GM20431 (cell line): Measurements from ENCODE around the gene COL5A1.

ENCODE experiments used
- in situ Hi-C: fragments of 300-500 bp; cut with MseI, MboI; formaldehyde crosslinking; loops from one replicate; pipeline ENCODE4 v1.15.0; 2020; ENCODE audit warnings: low sequenced_read_pairs; ENCODE audit not compliant: unreplicated experiment

COL5A1 gene

DNA sequence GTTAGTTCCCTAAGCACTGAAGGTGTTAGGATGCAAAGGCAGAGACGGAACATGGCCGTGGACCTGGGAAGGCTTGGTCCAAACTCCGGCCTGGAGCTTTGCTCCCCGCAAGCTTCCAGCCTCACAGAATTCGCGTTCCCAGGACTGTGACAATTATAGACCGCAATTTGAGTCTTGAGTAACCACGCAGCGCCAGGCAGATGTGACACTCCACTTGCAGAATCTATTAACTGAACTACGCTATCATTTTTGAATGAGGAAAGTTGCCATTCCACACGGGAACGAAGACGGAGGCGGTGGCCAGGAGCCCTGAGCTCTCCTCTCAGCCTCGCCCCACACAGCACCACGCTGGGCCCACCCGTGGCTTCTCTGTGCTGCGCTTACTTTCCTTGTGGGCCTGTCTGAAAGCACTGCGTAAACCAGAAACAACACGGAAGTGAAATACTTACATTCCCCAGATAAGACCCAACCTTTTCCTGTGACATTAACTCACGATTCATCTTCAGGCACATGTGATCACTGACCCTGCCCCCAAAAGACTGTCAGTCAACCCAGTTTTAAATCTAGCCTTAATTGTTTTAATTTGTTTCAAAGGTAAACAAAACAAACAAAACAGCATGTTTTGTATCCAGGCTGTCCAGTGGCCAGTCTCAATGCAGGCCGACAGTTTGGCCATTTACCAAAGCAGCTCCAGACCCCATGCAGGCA lies 16.1 kb upstream of the COL5A1 start:
- in situ Hi-C loops = no loop called here

DNA sequence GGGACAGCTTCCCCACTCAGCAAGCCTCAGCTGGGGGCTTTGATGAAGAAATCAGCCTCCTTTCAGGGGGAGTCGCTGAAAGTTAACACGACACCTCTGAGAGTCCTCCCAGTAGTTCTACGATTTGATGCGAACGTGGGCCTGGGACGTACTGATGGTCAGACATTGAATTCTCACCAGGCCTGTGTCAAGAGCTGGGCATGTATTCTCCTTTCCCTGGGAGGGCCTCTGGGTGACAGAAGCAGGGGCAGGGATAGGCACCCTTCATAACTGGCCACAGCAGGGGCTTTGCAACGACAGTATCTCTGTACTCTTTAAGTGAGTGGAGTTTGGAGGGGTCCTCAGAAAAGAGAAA lies 15.6 kb upstream of the COL5A1 start:
- in situ Hi-C loops = no loop called here

DNA sequence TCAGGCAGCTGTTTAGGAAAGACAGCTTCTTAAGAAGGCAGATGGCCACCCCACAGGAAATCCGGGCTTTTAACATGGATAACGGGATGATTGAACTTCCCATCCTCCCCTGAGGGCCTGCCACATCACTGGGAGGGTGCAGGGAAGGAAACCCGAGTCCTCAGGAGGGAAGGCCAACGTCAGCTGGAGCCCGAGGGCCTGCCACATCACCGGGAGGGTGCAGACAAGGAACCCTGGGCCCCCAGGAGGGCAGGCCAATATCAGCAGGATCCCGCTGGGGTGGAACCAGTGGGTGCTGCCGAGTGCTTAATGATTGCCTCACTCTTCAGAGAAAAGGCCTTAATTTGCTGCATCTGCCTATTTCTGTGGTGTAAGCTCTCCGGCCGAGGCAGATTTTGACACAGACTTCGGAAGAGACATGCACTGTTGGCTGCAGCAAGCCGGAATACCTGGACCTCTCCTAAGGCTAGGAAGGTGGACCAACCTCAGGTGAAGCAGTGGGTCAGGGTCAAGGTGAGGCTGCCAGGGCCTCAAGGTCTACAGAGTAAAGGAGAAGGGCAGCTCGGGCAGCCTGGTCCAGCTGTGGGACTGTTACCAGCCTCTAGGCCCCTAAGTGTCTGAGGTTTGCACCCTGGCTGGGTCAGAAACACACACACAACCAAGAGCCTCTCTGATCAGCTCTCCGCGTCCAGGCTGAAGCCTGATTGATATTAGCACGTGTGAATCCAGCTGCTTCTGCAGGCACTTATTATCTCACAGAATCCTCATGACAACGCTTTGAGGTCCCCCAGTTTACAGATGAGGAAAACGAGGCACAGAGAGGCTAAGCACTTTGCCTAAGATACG lies 14.8 kb upstream of the COL5A1 start:
- in situ Hi-C loops = no loop called here

GRCh38 chr9:134627417-134628353 lies 13.9 kb upstream of the COL5A1 start:
- in situ Hi-C loops = no loop called here

DNA sequence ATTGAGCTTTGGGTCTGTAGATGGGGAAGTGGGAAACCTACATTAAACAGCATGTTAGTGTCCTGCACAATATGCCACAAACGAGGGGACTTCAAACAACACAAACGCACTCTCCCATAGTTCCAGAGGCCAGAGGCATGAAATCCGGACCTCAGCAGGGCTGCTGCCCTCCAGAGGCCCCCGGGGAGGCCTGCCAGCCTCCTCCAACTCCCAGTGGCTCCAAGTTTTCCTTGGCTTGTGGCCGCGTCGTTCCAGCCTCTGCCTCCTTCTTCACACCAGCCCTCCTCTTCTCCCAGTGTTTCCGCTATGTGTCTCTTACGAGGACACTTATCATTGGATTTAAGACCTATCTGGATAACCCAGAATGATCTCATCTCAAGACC lies 13.3 kb upstream of the COL5A1 start:
- in situ Hi-C loops = no loop called here

GRCh38 chr9:134629061-134629585 lies 12.5 kb upstream of the COL5A1 start:
- in situ Hi-C loops = no loop called here

DNA sequence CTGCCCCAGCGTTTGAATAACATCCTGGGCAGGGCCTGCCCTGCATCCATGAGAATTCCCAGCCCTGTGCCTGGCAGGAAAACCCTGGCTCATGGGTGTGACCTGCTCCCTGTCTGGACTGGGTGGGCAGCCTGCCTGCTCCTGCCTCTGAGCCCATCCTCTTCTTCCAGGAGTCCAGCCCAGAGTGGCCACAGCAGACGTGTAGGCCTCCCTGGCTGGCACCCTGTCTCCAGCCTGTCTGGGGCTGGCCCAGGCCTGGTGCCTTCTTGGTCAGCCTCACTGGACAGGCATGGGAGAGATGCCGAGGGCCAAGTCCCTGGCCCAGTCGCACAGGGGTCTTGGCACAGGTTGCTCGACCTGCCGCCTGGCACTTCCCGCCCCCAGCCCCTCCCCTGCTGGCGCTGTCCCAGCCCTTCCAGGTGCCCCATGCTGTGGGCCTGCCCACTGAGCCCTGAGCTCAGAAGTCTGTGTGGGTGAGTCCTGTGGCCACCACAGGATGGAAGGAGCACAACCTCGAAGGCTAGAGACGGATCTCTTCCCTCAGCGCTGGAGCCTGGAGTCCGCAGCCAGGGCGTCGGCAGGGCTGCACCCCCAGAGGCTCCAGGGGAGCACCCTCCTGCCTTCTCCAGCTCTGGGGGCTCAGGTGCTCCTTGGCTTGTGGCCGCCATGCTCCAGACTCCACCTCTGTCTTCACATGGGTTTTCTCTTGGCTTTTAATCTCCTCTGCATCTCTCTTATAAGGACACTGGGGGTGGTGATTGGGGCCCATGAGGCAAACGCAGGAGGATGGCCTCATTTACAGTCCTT lies 11.8 kb upstream of the COL5A1 start:
- in situ Hi-C loops = no loop called here

- in situ Hi-C loops = no loop called here
These were observed 11.2 kb upstream of the COL5A1 start for GRCh38 chr9:134630393-134630790.

- in situ Hi-C loops = no loop called here
These were observed 10.7 kb upstream of the COL5A1 start for GRCh38 chr9:134630861-134631260.

DNA sequence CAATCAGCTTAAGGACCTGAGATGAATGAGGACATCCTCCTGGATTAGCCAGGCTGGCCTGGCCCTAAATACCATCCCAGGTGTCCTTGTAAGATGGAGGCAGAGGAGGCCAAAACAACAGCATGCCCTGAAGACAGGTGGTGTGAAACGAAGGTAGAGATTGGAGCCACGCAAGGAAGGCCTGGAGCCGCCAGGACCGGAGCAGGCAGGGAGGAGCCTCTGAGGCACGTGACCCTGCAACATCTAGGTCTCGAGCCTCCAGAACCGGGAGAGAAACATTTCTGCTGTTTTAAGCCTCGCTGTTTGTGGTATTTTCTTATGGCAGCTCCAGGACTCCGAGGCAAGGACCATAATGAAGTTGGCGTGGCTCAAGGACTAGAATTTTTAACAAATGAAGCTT lies 9.7 kb upstream of the COL5A1 start:
- in situ Hi-C loops = no loop called here

GRCh38 chr9:134632329-134632728 lies 9.3 kb upstream of the COL5A1 start:
- in situ Hi-C loops = no loop called here

DNA sequence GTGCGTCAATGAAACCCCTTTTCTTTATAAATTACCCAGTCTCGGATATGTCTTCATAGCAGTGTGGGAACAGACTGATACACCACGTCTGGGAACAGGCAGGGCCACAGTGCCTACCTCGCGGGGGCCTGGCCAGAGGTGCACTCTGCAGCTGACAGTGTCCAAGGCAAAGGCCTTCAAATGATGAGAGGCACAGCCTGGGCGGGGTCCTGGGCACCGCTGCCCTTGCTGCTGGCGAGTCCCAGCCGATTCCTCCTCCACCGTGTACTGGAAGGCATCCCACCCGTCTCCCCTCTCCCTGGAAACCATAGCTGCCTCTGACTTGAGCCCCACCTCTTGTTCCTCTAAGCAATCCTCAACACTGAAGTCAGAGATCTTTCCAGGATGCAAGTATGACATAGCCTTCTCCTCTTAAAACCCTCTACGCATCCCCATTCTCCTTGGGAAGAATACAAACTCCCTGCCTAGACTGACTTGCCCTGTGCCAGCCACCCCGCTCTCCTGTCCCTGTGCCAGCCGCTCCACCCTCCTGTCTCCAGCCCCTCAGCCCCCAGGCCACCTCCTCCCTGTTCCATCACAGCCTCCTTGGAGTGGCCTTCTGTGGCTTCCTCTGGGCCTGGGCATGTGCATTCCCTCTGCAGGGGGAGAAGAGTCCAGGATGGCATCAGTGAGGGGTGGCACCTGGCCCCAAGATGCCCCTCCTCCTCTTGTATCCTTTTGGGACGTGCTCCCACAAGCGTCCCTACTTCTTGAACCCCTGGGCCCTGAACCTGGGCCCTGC lies 8.1 kb upstream of the COL5A1 start:
- in situ Hi-C loops = no loop called here

DNA sequence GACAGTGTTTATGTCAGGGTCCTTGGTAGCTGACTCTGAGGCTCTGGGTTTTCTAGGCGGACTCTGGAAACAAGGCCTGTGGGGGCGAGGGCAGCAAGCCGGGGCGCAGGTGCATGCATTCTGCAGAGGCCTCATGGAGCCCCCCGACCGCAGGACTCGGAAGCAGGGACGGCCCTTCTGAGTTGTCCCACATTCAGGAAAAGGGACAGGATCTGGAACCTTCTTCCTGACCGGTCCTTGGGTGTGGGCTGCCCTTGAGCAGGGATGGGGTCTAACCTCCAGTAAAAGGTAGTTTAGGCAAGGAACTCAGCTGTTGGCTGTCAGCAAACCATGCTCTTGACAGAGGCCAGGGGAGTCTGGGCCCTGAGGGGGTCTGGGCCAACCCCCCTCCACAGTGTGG lies 7.4 kb upstream of the COL5A1 start:
- in situ Hi-C loops = no loop called here

- in situ Hi-C loops = no loop called here
These were observed 6.9 kb upstream of the COL5A1 start for GRCh38 chr9:134634667-134635230.

DNA sequence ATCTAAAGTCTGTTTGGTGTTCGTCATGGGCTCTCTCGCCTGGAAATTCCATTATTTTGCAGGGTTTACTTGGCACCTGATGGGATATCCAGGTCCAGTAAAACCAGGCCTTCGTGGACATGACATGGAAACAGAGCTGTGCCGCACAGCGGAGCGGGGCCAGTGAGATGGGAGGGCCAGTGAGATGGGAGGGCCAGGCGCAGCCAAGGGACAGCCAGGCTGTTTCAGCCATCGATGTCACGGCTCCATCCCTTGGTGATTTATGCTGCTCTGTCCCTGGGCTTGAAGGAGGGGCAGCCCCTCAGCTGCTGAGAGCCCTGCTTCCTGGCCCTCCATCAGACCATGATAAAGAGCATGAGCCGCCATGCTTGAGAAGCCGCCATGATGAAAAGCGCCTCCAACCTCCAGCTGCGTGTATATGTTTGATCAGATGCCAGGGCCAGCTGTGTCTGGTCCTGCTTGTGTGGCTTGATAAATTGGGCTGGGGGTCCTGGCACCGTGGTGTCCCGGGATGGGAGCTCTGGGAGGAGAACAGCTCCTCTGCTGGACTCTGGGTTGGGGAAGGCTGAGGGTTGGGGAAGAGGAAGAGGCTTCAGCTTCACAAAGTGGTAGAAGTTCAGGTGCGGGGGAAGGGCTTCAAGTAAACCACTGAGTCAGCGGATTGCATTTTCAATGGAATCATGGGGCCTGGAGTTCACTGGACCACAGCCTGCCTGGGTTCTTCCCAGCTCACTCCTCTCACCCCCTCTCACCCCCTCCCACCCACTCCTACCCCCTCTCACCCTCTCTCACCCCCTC lies 6.1 kb upstream of the COL5A1 start:
- in situ Hi-C loops = no loop called here

DNA sequence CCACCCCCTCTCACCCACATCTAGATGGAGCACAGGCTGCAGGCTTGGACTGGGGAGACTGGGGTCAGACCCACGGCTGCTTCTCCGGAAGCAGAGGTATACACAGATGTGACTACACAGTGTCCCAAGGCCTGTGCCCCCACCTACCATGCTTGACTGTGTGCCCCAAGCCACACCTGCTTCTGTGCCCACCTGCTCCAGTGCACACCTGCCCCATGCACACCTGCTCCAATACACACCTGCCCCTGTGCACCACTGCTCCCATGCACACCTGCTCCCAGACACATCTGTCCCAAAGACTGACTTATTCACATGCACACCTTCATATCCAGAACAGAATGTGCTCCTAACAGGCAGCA lies 5.5 kb upstream of the COL5A1 start:
- in situ Hi-C loops = no loop called here

GRCh38 chr9:134637241-134637640 lies 4.4 kb upstream of the COL5A1 start:
- in situ Hi-C loops = no loop called here
